ENCODE results near the gene HMGB4.

GRCh38 chr1:33837635-33838034 is 26.2 kb upstream of the HMGB4 start:
- no peak for TF ChIP-seq CTCF (IDR thresholded peaks at IDR 0.05)
- TF ChIP-seq POLR2A (IDR thresholded peaks at IDR 0.05): no peak

Data from testis (tissue), 2 donors.